Activated CD4-positive, alpha-beta T cell treated with anti-CD3 and anti-CD28 coated beads for 36 hours (primary cell): ENCODE measurements around the gene DLGAP1. TPM values are rescaled to one million over a fixed set of nuclear protein-coding genes. Genes with fewer than 3 reads are reported as not detected.

Experiments used
- ATAC-seq: fragments of 200-7000 bp; cut with Tn5 transposase; one replicate; pipeline ENCODE4 v1.10.0; 2021; ENCODE audit warnings: mild to moderate bottlenecking, moderate library complexity
- CTCF ChIA-PET: fragments of 350-600 bp; sonication (Branson Sonifier 250); formaldehyde crosslinking; loops from one replicate; lab custom pipeline; 2021; ENCODE audit warnings: antibody characterized with exemption; lab: Charles Lee
- POLR2A ChIA-PET: fragments of 350-600 bp; sonication (Branson Sonifier 250); formaldehyde crosslinking; loops from one replicate; lab custom pipeline; 2021; ENCODE audit warnings: antibody characterized with exemption, inconsistent platforms; lab: Charles Lee
- DNase-seq: peaks from one replicate; pipeline ENCODE4 v3.0.0-alpha.2; 2020
- H3K27ac Mint-ChIP-seq: one replicate; pipeline ENCODE4 v1.8.0; 2021; ENCODE audit warnings: mixed read lengths
- H3K27me3 Mint-ChIP-seq: one replicate; pipeline ENCODE4 v1.8.0; 2021; ENCODE audit warnings: mixed read lengths
- H3K36me3 Mint-ChIP-seq: one replicate; pipeline ENCODE4 v1.8.0; 2021; ENCODE audit warnings: low read depth, mixed read lengths
- H3K4me1 Mint-ChIP-seq: one replicate; pipeline ENCODE4 v1.8.0; 2021; ENCODE audit warnings: mixed read lengths
- H3K4me3 Mint-ChIP-seq: one replicate; pipeline ENCODE4 v1.8.0; 2021; ENCODE audit warnings: mild to moderate bottlenecking, moderate library complexity, mixed read lengths
- H3K9me3 Mint-ChIP-seq: one replicate; pipeline ENCODE4 v1.8.0; 2021; ENCODE audit warnings: low read depth, mixed read lengths
- intact Hi-C, 2 experiments: fragments of 100-400 bp; cut with DNase I in 1 of 2; cut with micrococcal nuclease in 1 of 2; formaldehyde crosslinking; loops; one replicate each; pipeline versions ENCODE4 v1.14.2 to v1.15.1; 2022 to 2024; cut with DNase I, micrococcal nuclease
- total RNA-seq, 2 experiments: library from RNA; stranded (reverse); gene quantifications; one replicate each; pipeline ENCODE4 v1.2.3, GENCODE V29; 2021

The DLGAP1 gene
- total RNA-seq, 2 experiments from 2014 or later, result 0.14 TPM; not detected in 1

DNA sequence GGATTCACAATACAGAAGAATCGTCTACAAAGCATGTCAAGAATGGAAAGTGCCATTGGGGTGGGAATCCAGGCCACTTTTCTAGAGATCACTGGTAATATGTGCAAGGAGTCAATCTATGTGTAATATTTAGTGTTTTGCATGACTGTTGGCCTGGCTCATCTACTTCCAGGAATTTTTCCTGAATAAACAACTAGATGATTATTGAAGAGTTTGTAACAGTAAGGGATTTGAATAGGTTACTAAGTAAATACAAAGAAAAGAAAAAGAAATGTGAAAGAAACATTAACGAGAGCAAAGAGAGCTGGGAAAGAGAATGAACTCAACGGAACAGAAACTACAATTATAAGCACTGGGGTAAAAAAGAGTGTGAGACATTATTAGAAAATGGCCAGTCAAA, 599.1 kb downstream of the DLGAP1 start:
- Mint-ChIP-seq H3K4me3 (no peak overlapping the region), H3K27ac (no peak overlapping the region), H3K36me3 (no peaks in the 10 kb centered on the region), H3K27me3 (peaks cover 2% of the 10 kb centered on the region), H3K9me3 (peaks cover 2% of the 10 kb centered on the region), H3K4me1 (no peaks in the 10 kb centered on the region)
- intact Hi-C loops, result loop anchor here in 1 of 2 experiments (10.0 kb wide), 1 partner anchor 59 kb away; no protein-coding TSS in a partner anchor
- ChIA-PET CTCF (no interaction called here), POLR2A (no interaction called here)
- ATAC-seq (no peak), DNase-seq (no peak)

DNA sequence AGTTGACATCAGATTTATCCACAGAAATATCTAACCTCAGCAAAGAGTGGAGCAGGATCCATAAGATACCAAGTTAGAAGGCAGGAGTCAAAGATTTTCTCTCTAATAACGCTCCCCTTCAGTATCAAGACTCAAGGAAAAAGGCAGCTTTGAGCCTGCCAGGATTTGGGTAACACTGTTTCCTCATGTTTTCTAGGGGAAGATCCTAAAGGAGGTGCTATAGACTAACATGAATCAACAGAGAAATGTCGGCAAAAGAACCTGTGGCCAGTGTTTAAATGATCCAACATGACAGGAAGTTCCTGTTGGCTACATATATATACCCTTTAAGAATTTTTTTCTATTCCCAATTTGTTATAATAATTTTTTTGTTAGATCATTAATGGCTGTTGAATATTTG, 602.8 kb downstream of the DLGAP1 start:
- peaks cover 2% of the 10 kb centered on the region for H3K27me3 Mint-ChIP-seq
- H3K9me3 Mint-ChIP-seq, result peaks cover 2% of the 10 kb centered on the region
- POLR2A ChIA-PET, result no interaction called here
- no peak overlapping the region for H3K4me3 Mint-ChIP-seq
- DNase-seq (no peak), ATAC-seq (no peak)
- H3K27ac Mint-ChIP-seq, result no peak overlapping the region
- no peaks in the 10 kb centered on the region for H3K4me1 Mint-ChIP-seq
- intact Hi-C loops, result loop anchor here in 1 of 2 experiments (10.0 kb wide), 1 partner anchor 62 kb away; no protein-coding TSS in a partner anchor
- CTCF ChIA-PET, result no interaction called here
- no peaks in the 10 kb centered on the region for H3K36me3 Mint-ChIP-seq

DNA sequence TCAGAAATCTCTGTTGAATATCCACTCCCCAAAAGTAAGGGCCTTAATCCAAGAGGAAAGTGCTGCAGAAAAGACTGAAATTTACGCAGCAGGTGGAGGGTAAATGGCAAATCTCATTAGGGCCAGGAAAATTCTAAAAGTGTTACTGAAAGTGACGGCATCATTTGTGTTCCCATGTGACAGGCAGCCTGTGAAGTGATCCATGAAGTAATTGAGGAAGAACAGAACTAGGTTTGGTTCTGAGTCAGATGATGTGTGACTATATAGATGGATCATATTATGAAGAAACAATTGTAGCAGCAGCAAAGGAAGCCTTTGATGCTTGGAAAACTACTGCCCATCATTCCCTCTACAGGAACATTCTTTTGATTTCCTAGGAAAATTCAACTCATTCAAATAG, 603.9 kb downstream of the DLGAP1 start:
- DNase-seq (no peak), ATAC-seq (no peak)
- H3K4me1 Mint-ChIP-seq, result no peaks in the 10 kb centered on the region
- intact Hi-C loops, result loop anchor here in 1 of 2 experiments (10.0 kb wide), 1 partner anchor 64 kb away; no protein-coding TSS in a partner anchor
- H3K36me3 Mint-ChIP-seq, result no peaks in the 10 kb centered on the region
- ChIA-PET POLR2A (no interaction called here), CTCF (no interaction called here)
- peaks cover 2% of the 10 kb centered on the region for H3K27me3 Mint-ChIP-seq
- no peak overlapping the region for H3K4me3 Mint-ChIP-seq
- no peak overlapping the region for H3K27ac Mint-ChIP-seq
- peaks cover 2% of the 10 kb centered on the region for H3K9me3 Mint-ChIP-seq

DNA sequence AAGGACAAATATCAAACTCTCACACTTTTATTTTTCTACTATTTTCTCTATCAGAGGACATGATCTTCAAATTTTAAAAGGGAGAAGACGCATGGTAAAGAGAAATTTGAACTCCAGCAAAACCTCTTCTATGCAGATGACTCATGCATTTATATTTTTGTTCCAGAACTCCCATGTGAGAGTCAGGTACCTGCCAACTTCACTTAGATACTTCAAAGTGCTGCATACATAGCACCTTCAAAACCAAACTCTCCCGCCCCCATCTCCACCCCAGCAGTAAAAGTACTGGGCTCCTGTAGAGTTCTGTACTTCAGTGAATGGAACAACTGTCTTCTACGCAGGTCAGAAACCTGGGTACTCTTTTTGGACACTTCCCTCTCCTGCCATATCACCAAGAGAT, 606.8 kb downstream of the DLGAP1 start:
- Mint-ChIP-seq H3K9me3 (peaks cover 2% of the 10 kb centered on the region), H3K36me3 (no peaks in the 10 kb centered on the region), H3K27ac (no peak overlapping the region), H3K27me3 (peaks cover 2% of the 10 kb centered on the region), H3K4me3 (no peak overlapping the region), H3K4me1 (no peaks in the 10 kb centered on the region)
- ChIA-PET CTCF (no interaction called here), POLR2A (no interaction called here)
- DNase-seq (no peak), ATAC-seq (no peak)
- intact Hi-C loops, result no loop called here

DNA sequence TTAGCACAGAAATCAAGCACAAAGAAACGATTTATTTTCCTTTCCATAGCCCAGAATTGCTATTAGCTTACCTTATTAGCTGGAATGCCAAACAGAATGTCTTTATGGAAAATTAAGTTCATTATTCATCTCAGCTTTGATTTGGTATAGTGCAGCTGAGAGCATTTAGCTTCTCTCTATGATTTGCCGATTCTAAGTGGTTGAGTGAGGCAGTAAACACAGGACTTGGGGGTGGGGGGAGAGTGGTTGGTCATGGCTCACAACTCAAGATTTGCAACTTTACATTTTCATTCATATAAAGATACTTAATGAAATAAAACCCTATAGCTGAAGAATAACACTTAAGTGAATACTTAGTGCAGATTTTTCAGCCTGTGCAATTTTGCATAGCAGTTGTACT, 609.9 kb downstream of the DLGAP1 start:
- peaks cover 8% of the 10 kb centered on the region for H3K27me3 Mint-ChIP-seq
- no peaks in the 10 kb centered on the region for H3K4me1 Mint-ChIP-seq
- H3K27ac Mint-ChIP-seq, result no peak overlapping the region
- no peak for DNase-seq
- CTCF ChIA-PET, result interaction anchor here (1.2 kb wide), 1 partner anchor 10 kb away, joined by 4 read pairs; no protein-coding TSS in a partner anchor
- H3K36me3 Mint-ChIP-seq, result no peaks in the 10 kb centered on the region
- intact Hi-C loops, result no loop called here
- H3K4me3 Mint-ChIP-seq, result no peak overlapping the region
- POLR2A ChIA-PET, result interaction anchor here (0.6 kb wide), 1 partner anchor 23 kb away, joined by 4 read pairs; no protein-coding TSS in a partner anchor
- ATAC-seq, result no peak
- no peaks in the 10 kb centered on the region for H3K9me3 Mint-ChIP-seq

DNA sequence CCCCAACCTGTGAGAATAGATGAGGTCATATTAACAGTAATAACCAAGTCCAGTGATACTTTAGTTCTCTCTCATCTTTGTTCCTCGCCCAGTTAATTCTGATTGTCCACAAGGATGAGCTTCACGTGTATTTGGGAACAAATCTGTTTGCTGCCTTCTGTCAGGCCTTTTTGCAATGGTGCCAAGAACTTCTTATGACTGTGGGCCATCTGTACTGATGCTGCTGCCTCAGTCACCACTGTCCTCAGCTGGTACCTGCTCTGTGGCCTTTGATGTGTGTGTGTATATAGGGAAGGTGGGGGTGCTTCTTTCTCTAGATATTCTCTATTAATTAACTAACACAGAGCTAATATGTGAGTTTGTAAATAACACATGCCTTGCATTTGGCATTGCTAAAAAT, 612.3 kb downstream of the DLGAP1 start:
- H3K4me1 Mint-ChIP-seq, result no peaks in the 10 kb centered on the region
- POLR2A ChIA-PET, result no interaction called here
- no peaks in the 10 kb centered on the region for H3K9me3 Mint-ChIP-seq
- H3K27ac Mint-ChIP-seq, result no peak overlapping the region
- intact Hi-C loops, result no loop called here
- CTCF ChIA-PET, result no interaction called here
- peaks cover 10% of the 10 kb centered on the region for H3K27me3 Mint-ChIP-seq
- ATAC-seq (no peak), DNase-seq (no peak)
- H3K36me3 Mint-ChIP-seq, result no peaks in the 10 kb centered on the region
- H3K4me3 Mint-ChIP-seq, result no peak overlapping the region

DNA sequence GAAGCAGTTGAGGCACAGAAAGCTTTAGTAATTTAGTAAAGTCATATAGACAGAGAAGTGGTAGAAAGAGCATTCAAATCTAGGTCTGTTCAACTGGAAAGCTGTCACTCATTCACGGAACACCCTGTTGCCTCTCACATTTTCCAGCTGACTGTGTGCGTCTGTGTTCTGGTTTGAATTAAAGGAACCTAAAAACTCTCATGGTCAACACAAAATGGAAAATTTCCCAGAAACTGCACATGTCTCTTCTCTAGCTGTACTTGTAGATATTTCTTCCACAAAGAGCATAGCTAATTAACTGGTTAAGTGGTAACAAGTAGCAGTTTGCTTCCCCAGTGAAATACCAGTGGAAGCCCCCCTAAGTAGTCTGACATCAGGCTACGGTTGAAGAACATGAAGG, 614.3 kb downstream of the DLGAP1 start:
- POLR2A ChIA-PET, result no interaction called here
- DNase-seq (no peak), ATAC-seq (no peak)
- CTCF ChIA-PET, result no interaction called here
- H3K4me3 Mint-ChIP-seq, result no peak overlapping the region
- intact Hi-C loops, result no loop called here
- no peaks in the 10 kb centered on the region for H3K36me3 Mint-ChIP-seq
- no peaks in the 10 kb centered on the region for H3K9me3 Mint-ChIP-seq
- H3K4me1 Mint-ChIP-seq, result no peaks in the 10 kb centered on the region
- H3K27me3 Mint-ChIP-seq, result peaks cover 10% of the 10 kb centered on the region
- no peak overlapping the region for H3K27ac Mint-ChIP-seq

DNA sequence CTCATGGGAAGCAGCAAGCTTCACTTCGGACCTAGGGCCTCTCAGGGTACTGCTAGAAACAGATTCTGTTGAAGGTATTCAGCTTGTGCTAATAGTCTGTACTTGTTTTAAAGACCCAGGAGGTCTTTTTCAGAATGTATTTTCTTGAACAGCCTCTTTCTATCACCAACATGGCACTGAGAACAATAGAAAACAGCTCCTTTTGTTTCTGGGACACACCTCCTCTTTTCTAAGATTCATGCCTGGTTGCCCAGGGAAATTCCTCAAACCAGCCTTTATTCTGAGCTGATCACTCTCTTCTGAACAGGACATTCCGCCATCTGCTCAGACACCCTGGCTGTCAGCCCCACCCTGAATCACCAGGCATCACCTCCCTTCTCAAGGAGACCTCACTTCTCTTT, 615.5 kb downstream of the DLGAP1 start:
- no peak overlapping the region for H3K27ac Mint-ChIP-seq
- H3K9me3 Mint-ChIP-seq, result no peaks in the 10 kb centered on the region
- no peak for ATAC-seq
- DNase-seq, result no peak
- intact Hi-C loops, result no loop called here
- no peak overlapping the region for H3K4me3 Mint-ChIP-seq
- POLR2A ChIA-PET, result interaction anchor here (0.6 kb wide), 1 partner anchor 134 kb away, joined by 5 read pairs; no protein-coding TSS in a partner anchor
- no peaks in the 10 kb centered on the region for H3K4me1 Mint-ChIP-seq
- H3K36me3 Mint-ChIP-seq, result no peaks in the 10 kb centered on the region
- peaks cover 8% of the 10 kb centered on the region for H3K27me3 Mint-ChIP-seq
- CTCF ChIA-PET, result interaction anchor here (0.6 kb wide), 1 partner anchor 554 kb away, joined by 3 read pairs; no protein-coding TSS in a partner anchor

DNA sequence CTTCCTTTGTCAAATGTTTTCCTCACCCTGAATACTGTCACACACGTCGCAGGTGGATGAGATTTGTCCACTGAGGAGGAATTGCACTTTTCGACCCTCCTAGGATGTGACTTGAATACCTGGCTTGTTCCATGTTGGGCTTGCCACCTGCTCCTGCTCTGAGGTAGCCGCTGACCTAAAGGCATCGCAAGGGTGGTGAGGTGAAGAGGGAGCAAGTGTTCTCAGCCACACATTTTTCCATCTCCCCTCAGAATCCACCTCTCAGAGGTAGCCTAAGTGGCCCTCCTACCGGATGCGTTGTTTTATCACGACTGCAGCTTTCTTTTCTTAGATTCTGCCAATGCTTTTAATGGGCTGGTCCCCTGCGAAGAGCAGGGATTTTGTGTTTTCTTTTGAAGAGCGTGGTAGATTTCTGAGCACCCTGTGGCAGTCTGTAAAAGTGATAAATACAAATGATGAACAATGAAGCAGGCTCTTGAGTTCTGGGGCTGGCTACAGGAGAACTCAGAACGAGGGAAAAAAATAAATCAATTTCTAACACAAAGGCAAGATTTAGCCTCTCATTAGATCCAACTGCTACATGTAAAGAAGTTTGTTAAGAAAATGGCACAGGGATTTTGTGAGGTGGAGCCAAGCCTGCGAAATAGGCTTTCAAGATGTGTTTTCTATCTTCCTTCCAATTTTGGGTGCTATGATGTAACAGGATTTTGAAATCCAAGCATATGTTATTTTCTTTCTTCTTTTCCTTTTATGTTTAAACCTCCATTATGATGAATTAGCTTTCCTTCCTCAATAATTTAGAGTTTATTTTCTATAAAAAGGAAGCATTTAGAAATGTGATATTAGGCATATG, 618.4 kb downstream of the DLGAP1 start:
- ChIA-PET CTCF (interaction anchor here (1.0 kb wide), 1 partner anchor 10 kb away, joined by 3 read pairs; no protein-coding TSS in a partner anchor), POLR2A (no interaction called here)
- Mint-ChIP-seq H3K27ac (no peak overlapping the region), H3K36me3 (no peaks in the 10 kb centered on the region), H3K4me1 (no peaks in the 10 kb centered on the region), H3K9me3 (no peaks in the 10 kb centered on the region), H3K4me3 (no peak overlapping the region), H3K27me3 (peaks cover 10% of the 10 kb centered on the region)
- ATAC-seq, result no peak
- DNase-seq, result no peak
- intact Hi-C loops, result no loop called here

DNA sequence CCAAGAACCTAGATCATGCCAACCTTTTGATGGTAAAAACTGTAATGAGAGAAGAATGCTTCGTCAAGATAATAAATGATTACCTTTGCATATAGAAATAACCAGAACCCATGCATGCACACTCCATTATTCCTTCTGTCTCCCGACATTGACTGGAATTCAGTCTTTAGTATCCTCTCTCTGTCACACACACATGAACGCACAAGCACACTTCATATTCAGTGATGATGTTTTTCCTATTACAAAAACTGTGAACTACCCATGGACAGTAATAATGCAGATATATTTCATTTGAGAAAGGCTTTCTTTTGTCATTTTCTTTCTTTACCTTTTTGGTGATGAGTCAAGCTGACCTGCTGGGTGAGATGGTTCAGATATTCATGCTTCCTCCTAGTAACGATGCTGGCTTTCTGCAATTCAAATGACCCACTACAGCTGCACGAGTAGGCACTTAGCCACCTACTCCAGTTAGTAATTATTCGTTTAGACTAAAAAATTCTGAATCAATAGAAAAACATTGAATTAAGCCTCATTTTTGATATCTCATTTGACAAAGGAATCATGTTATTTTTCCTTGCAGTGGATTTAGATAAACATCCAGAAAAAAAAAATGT, 623.0 kb downstream of the DLGAP1 start:
- intact Hi-C loops, result no loop called here
- Mint-ChIP-seq H3K4me3 (no peak overlapping the region), H3K4me1 (no peaks in the 10 kb centered on the region), H3K9me3 (no peaks in the 10 kb centered on the region), H3K36me3 (no peaks in the 10 kb centered on the region), H3K27me3 (peaks cover 3% of the 10 kb centered on the region), H3K27ac (no peak overlapping the region)
- CTCF ChIA-PET, result interaction anchor here (1.6 kb wide), 1 partner anchor 9 kb away, joined by 5 read pairs; no protein-coding TSS in a partner anchor
- no peak for DNase-seq
- POLR2A ChIA-PET, result no interaction called here
- no peak for ATAC-seq

DNA sequence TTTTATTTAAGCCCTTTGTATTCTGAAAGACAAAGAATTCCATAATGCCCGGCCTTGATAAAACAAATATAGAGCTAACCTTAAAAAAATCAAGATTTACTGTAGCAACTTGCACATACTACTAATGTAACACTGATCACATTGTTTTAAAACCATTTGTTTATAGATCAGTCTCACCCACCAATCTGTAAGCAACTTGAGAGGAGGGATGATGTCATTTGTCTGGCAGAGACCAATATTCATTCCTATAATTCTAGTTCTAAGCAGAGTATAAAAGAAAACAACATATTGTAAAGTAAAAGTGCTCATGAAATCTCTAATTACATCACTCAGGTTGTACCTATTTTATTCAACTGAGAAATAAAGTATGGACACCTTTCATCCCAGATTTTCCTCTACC, 624.5 kb downstream of the DLGAP1 start:
- Mint-ChIP-seq H3K9me3 (no peaks in the 10 kb centered on the region), H3K4me3 (no peak overlapping the region), H3K27me3 (peaks cover 9% of the 10 kb centered on the region), H3K36me3 (no peaks in the 10 kb centered on the region), H3K27ac (no peak overlapping the region), H3K4me1 (no peaks in the 10 kb centered on the region)
- ChIA-PET CTCF (interaction anchor here (0.6 kb wide), 1 partner anchor 12 kb away, joined by 3 read pairs; no protein-coding TSS in a partner anchor), POLR2A (no interaction called here)
- ATAC-seq (no peak), DNase-seq (no peak)
- intact Hi-C loops, result no loop called here
